ENCODE measurements around the gene CRABP1.
"Not testable (repeated sequence)": the region's sequence is repeated elsewhere in the genome, so short reads cannot be mapped to it uniquely, and the experiment has no call there.

Gene CRABP1

GRCh38 chr15:78368651-78369050 lies 28.5 kb downstream of the CRABP1 start:
- H2AFZ ChIP-seq: no peak overlapping the region
- H3K79me2 ChIP-seq: no peaks in the 10 kb centered on the region
- no peak overlapping the region for H3K9ac ChIP-seq
- H3K9me3 ChIP-seq (ENCODE audit: control insufficient read depth, low read length): no peaks in the 10 kb centered on the region
- TF ChIP-seq CTCF (IDR thresholded peaks at IDR 0.05): no peak
- H3K4me2 ChIP-seq (ENCODE audit: low read length): no peak overlapping the region
- no peaks in the 10 kb centered on the region for H3K4me1 ChIP-seq
- no peaks in the 10 kb centered on the region for H3K36me3 ChIP-seq (ENCODE audit: control insufficient read depth, insufficient read depth, low read length)
- no peak overlapping the region for H3K4me3 ChIP-seq (ENCODE audit: low read depth, low read length)
- no peak overlapping the region for H3K27ac ChIP-seq
- H3K27me3 ChIP-seq (ENCODE audit: control insufficient read depth, insufficient read depth, low read length): no peaks in the 10 kb centered on the region

DNA sequence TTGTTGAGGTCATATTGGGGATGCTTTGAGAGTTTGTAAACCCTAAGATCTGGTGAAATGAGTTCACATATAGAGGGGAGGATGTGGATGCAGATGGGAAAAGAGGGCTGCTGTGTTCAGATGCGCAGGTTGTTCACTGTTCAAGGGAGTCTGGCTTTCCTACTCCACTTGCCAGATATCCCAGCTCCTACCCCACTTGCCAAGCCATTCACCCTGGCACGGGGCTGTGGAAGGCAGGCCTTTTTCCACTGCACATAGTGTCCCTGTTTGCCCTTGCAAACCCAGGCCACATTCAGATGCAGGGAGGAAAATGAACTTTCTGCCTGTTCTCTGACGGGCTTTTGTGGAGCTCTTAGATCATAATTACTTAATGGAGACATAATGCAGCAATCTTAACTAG lies 29.0 kb downstream of the CRABP1 start:
- Histone ChIP-seq H3K9me3 (ENCODE audit: control insufficient read depth, low read length) (no peaks in the 10 kb centered on the region), H3K4me2 (ENCODE audit: low read length) (no peak overlapping the region), H3K9ac (no peak overlapping the region), H3K27ac (no peak overlapping the region), H3K36me3 (ENCODE audit: control insufficient read depth, insufficient read depth, low read length) (no peaks in the 10 kb centered on the region), H3K4me1 (no peaks in the 10 kb centered on the region), H3K27me3 (ENCODE audit: control insufficient read depth, insufficient read depth, low read length) (no peaks in the 10 kb centered on the region), H3K4me3 (ENCODE audit: low read depth, low read length) (no peak overlapping the region), H2AFZ (no peak overlapping the region), H3K79me2 (no peaks in the 10 kb centered on the region)
- TF ChIP-seq CTCF (IDR thresholded peaks at IDR 0.05): no peak

DNA sequence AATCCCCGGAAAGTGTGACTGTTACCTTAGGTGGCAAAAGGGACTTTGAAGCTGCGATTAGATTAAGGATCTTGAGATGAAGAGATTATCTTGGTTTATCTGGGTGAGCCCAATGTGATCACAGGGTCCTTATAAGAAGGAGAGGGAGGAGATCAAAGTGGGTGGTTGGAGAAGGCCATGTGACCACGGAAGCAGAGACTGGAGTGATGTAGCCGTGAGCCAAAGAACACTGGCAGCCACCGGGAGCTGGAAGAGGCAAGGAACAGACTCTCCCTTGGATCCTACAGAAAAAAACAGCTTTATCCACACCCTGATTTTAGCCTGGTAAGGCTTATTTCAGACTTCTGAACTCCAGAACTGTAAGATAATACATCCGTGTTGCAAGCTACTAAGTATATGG lies 29.9 kb downstream of the CRABP1 start:
- Histone ChIP-seq H3K36me3 (ENCODE audit: control insufficient read depth, insufficient read depth, low read length) (no peaks in the 10 kb centered on the region), H3K4me2 (ENCODE audit: low read length) (no peak overlapping the region), H3K27me3 (ENCODE audit: control insufficient read depth, insufficient read depth, low read length) (no peaks in the 10 kb centered on the region), H3K27ac (no peak overlapping the region), H3K79me2 (no peaks in the 10 kb centered on the region), H3K4me1 (no peaks in the 10 kb centered on the region), H3K4me3 (ENCODE audit: low read depth, low read length) (no peak overlapping the region), H3K9me3 (ENCODE audit: control insufficient read depth, low read length) (no peaks in the 10 kb centered on the region), H3K9ac (no peak overlapping the region), H2AFZ (no peak overlapping the region)
- no peak for TF ChIP-seq CTCF (IDR thresholded peaks at IDR 0.05)

GRCh38 chr15:78372880-78373279 lies 32.7 kb downstream of the CRABP1 start:
- TF ChIP-seq CTCF (IDR thresholded peaks at IDR 0.05): no peak
- H3K9me3 ChIP-seq (ENCODE audit: control insufficient read depth, low read length): no peaks in the 10 kb centered on the region
- no peak overlapping the region for H3K27ac ChIP-seq
- no peaks in the 10 kb centered on the region for H3K36me3 ChIP-seq (ENCODE audit: control insufficient read depth, insufficient read depth, low read length)
- H2AFZ ChIP-seq: no peak overlapping the region
- no peak overlapping the region for H3K4me3 ChIP-seq (ENCODE audit: low read depth, low read length)
- H3K4me2 ChIP-seq (ENCODE audit: low read length): no peak overlapping the region
- no peaks in the 10 kb centered on the region for H3K79me2 ChIP-seq
- no peaks in the 10 kb centered on the region for H3K4me1 ChIP-seq
- no peak overlapping the region for H3K9ac ChIP-seq
- H3K27me3 ChIP-seq (ENCODE audit: control insufficient read depth, insufficient read depth, low read length): no peaks in the 10 kb centered on the region

DNA sequence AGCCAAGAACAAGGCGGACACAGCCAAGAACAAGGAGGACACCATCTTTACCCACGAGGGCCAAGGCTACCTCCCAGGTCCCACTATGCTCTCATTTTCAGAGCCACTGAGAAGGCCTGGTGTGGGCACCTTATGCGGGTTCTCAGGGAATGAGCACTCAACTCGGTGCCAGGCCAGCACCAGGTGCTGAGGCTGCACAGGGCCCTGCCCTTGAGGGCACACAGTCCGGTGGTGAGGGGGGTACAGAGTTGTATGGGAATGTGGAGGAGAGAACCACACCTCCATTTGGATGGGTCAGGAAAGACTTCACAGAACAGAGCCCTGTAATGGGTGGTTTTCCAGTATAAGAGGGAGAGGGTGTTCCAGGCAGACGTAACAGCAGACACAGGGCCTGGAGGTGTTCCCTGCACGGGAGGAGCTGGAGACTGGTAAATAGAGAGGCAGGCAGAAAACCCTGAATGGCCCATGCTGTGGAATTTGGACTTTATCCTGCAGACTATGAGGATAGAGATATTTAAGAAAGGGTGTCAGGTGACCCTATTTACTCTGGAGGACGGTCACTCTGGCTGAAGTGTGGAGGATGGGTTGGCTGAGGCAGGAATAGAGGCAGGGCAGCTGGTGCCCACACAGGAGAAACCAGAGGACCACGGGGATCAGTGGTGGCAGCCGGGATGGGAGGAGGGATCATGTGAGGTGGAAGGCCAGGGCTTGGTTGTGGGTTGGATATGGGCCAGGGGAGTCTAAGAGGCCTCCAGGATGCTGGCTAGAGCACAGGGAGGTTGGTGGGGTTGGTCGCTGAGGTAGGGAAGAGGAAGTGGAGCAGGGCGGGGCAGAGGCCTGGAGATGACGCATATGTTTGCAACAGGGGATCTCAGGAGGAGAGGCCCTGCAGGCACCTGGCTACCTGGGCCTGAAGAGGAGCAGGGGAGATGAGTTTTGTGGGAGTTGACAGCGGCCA lies 34.6 kb downstream of the CRABP1 start:
- no peak overlapping the region for H2AFZ ChIP-seq
- H3K4me2 ChIP-seq (ENCODE audit: low read length): no peak overlapping the region
- no peaks in the 10 kb centered on the region for H3K79me2 ChIP-seq
- H3K27ac ChIP-seq: no peak overlapping the region
- H3K4me1 ChIP-seq: no peaks in the 10 kb centered on the region
- no peaks in the 10 kb centered on the region for H3K27me3 ChIP-seq (ENCODE audit: control insufficient read depth, insufficient read depth, low read length)
- no peak overlapping the region for H3K4me3 ChIP-seq (ENCODE audit: low read depth, low read length)
- H3K9me3 ChIP-seq (ENCODE audit: control insufficient read depth, low read length): no peaks in the 10 kb centered on the region
- no peak for TF ChIP-seq CTCF (IDR thresholded peaks at IDR 0.05)
- H3K9ac ChIP-seq: no peak overlapping the region
- no peaks in the 10 kb centered on the region for H3K36me3 ChIP-seq (ENCODE audit: control insufficient read depth, insufficient read depth, low read length)

DNA sequence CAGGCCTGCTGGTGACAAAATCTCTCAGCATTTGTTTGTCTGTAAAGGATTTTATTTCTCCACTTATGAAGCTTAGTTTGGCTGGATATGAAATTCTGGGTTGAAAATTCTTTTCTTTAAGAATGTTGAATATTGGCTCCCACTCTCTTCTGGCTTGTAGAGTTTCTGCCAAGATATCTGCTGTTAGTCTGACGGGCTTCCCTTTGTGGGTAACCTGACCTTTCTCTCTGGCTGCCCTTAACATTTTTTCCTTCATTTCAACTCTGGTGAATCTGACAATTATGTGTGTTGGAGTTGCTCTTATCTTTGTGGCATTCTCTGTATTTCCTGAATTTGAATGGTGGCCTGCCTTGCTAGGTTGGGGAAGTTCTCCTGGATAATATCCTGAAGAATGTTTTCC lies 40.0 kb downstream of the CRABP1 start:
- not testable (repeated sequence) for H3K9ac ChIP-seq; H3K27me3 ChIP-seq (ENCODE audit: control insufficient read depth, insufficient read depth, low read length); H3K27ac ChIP-seq; H3K4me2 ChIP-seq (ENCODE audit: low read length); H3K4me3 ChIP-seq (ENCODE audit: low read depth, low read length); H3K79me2 ChIP-seq; H3K36me3 ChIP-seq (ENCODE audit: control insufficient read depth, insufficient read depth, low read length); H3K4me1 ChIP-seq; H3K9me3 ChIP-seq (ENCODE audit: control insufficient read depth, low read length); H2AFZ ChIP-seq
